ENCODE data around the gene PHPT1.

GRCh38 chr9:136838314-136839228 is 10.6 kb upstream of the PHPT1 start:
- TF ChIP-seq CTCF (conservative IDR thresholded peaks at IDR 0.05 in 1 of 2, IDR thresholded peaks at IDR 0.05 in 1 of 2; ENCODE audit: low read depth in 1 of 2, low read length in 2 of 2): no peak
- no peak for TF ChIP-seq EZH2 (IDR thresholded peaks at IDR 0.05; ENCODE audit: low read length, missing control alignments)
